Measurements from ENCODE around the gene DMRT3.

The DMRT3 gene

GRCh38 chr9:967903-968641 is 8.4 kb upstream of the DMRT3 start:
- peak overlapping the region; percentile 41 for H3K4me3 ChIP-seq (ENCODE audit: low read depth, low read length)
- POLR2A ChIA-PET, result interaction anchor here (1.0 to 3.4 kb wide), 2 partner anchors 8 to 19 kb away, joined by 3 to 24 read pairs; partner anchors contain the start of gene DMRT3
- H3K9me3 ChIP-seq (ENCODE audit: control insufficient read depth, insufficient read depth, low read depth, low read length), result no peaks in the 10 kb centered on the region
- no peak overlapping the region; the same call in 1 of the 2 replicates for H3K27ac ChIP-seq (ENCODE audit: extremely low read depth, low read depth, low read length)
- no peaks in the 10 kb centered on the region for H3K36me3 ChIP-seq (ENCODE audit: control insufficient read depth in 2 of 2, insufficient read depth in 1 of 2, low read length in 2 of 2)
- H3K4me1 ChIP-seq (ENCODE audit: control insufficient read depth, insufficient read depth, low read length), result peaks cover 19% of the 10 kb centered on the region
- CTCF ChIA-PET, result interaction anchor here (1.2 kb wide), 1 partner anchor 70 kb away, joined by 4 read pairs; no protein-coding TSS in a partner anchor
- TF ChIP-seq PRDM4 (tag by site-specific recombination; IDR thresholded peaks at IDR 0.05) (no peak), ELK4 (IDR thresholded peaks at IDR 0.05; ENCODE audit: borderline replicate concordance, low read depth, low read length) (no peak), TRIM28 (IDR thresholded peaks at IDR 0.05; ENCODE audit: borderline replicate concordance, low read length) (peak; percentile 75; the same call in 1 of the 2 replicates), ZNF639 (tag by site-specific recombination; IDR thresholded peaks at IDR 0.05) (no peak), ZNF138 (tag by site-specific recombination; IDR thresholded peaks at IDR 0.05; ENCODE audit: borderline replicate concordance) (no peak), ZNF274 (IDR thresholded peaks at IDR 0.05; ENCODE audit: low read length) (no peak), ZNF274 (tag by site-specific recombination; IDR thresholded peaks at IDR 0.05; ENCODE audit: borderline replicate concordance) (no peak), ZNF112 (tag by site-specific recombination; IDR thresholded peaks at IDR 0.05) (no peak), ZNF664 (tag by site-specific recombination; IDR thresholded peaks at IDR 0.05) (no peak), ZNF48 (tag by site-specific recombination; IDR thresholded peaks at IDR 0.05) (no peak), TSHZ1 (tag by site-specific recombination; IDR thresholded peaks at IDR 0.05; ENCODE audit: borderline replicate concordance) (no peak), PRDM6 (tag by site-specific recombination; IDR thresholded peaks at IDR 0.05) (peak; percentile 51; the same call in 1 of the 2 replicates), PRDM1 (tag by site-specific recombination; IDR thresholded peaks at IDR 0.05) (peak; percentile 97), ZNF830 (tag by site-specific recombination; IDR thresholded peaks at IDR 0.05; ENCODE audit: low read depth) (no peak), PATZ1 (tag by site-specific recombination; IDR thresholded peaks at IDR 0.05) (no peak), MZF1 (tag by site-specific recombination; IDR thresholded peaks at IDR 0.05; ENCODE audit: borderline replicate concordance) (no peak), BCL6B (tag by site-specific recombination; IDR thresholded peaks at IDR 0.05) (no peak), ZNF266 (tag by site-specific recombination; IDR thresholded peaks at IDR 0.05; ENCODE audit: low read depth) (no peak), ZNF707 (tag by site-specific recombination; IDR thresholded peaks at IDR 0.05) (no peak), ZSCAN23 (tag by site-specific recombination; IDR thresholded peaks at IDR 0.05) (no peak), REPIN1 (tag by site-specific recombination; IDR thresholded peaks at IDR 0.05; ENCODE audit: low read depth) (no peak)
